GM19043 (cell line): ENCODE results near the gene CCDC69.

Experiments used
- ATAC-seq: cut with Tn5 transposase; IDR thresholded peaks from one replicate; pipeline ENCODE4 v1.9.1; 2021; ENCODE audit warnings: low read depth; ENCODE audit not compliant: unreplicated experiment

Gene CCDC69

GRCh38 chr5:151150471-151151262 lies 73.2 kb downstream of the CCDC69 start:
- ATAC-seq, result peak; percentile 41

DNA sequence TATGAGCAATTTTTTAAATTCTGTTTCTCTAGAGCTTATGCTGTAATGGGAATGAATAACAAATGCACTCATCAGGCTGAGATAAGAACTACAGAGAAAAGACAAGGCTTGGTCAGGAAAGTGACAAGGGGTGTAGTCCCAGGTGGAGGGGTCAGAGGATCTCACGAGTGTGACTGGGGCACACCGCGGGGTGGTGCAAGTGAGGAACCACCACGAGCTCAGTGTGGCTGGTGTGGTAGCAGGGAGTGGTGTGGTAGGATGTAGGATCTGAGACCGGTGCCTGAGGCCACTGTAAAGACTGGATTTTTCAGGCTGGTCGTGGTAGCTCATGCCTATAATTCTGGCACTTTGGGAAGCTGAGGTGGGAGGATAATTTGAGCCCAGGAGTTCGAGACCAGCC lies 75.3 kb downstream of the CCDC69 start:
- ATAC-seq, result no peak

GRCh38 chr5:151147033-151147432 lies 76.9 kb downstream of the CCDC69 start:
- ATAC-seq, result no peak

DNA sequence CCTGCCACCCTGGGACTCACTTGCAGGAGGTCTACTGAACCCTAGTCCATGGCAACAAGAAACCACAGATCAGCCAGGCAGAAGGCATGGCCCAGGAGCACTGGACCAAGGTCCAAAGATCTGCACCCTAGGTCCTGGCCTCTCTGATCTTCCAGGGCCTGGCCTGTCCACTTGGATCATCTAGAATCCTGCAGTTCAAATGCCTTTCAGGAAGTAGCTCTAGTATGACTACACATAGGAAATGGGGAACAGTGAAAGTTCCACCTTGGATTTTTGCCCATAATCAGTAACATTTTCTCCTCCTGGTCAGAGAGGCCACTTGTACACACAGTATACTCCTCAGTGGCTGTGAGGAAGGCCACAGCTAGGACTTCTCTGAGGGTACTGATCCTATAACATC lies 77.8 kb downstream of the CCDC69 start:
- ATAC-seq, result no peak

DNA sequence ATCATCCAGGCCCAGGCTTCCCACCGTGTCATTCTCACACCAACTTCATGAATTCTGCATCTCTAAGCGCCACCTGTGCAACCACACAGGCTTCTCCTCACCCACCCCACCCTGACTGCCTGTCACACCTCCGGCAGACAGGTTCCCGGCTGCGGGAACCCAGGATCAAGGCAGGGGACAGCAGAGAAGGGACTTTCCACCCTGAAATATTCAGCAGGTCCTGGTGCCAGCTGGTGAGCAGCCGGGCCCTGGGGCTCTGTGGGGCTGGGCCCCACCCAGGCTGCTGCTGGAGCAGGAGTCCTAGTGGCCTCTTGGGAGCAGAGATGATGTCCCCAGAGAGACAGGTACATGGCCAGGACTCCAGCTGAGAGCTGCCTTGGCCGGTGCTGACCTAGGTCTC lies 79.0 kb downstream of the CCDC69 start:
- ATAC-seq, result no peak

- no peak for ATAC-seq
These were observed 79.6 kb downstream of the CCDC69 start for GRCh38 chr5:151144275-151144674.

DNA sequence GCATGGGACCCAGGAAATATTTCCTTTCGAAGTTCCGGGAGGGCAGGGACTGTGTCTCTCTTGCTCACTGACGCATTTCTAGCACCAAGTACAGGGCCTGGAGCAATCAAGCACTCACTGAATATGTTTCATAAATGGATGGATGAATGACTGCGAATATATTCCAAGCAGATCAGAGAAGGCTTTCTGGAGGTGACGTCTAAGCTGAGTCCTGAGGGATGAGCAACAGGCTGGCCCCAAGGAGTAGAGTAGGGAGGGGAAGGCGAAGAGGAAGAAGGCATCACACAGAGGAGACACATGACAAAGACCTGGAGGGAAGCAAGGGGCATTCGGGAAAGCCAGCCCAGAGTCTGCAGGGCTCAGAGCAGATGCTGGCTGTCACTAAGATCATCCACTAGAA lies 80.2 kb downstream of the CCDC69 start:
- no peak for ATAC-seq

DNA sequence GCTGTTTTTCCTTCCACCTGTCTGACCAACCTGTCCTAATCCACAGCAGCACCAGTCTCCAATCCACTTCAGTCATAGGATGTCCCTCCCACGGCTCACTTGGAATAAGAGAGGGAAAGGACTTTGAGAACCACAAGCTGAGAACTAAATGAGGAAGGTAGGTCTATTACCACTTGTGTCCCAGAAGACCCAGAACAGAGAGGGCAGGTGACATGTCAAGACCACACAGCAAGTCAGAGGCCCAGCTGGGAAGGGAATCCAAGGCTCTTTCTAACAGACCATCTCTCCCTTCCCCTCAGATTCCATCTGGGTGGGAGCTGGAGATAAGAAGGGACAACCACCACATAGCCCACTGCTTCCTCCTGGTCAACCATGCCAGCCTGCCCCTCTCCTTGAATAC lies 81.0 kb downstream of the CCDC69 start:
- ATAC-seq, result no peak

- peak; percentile 91 for ATAC-seq
These were observed 82.4 kb downstream of the CCDC69 start for GRCh38 chr5:151141535-151141934.

DNA sequence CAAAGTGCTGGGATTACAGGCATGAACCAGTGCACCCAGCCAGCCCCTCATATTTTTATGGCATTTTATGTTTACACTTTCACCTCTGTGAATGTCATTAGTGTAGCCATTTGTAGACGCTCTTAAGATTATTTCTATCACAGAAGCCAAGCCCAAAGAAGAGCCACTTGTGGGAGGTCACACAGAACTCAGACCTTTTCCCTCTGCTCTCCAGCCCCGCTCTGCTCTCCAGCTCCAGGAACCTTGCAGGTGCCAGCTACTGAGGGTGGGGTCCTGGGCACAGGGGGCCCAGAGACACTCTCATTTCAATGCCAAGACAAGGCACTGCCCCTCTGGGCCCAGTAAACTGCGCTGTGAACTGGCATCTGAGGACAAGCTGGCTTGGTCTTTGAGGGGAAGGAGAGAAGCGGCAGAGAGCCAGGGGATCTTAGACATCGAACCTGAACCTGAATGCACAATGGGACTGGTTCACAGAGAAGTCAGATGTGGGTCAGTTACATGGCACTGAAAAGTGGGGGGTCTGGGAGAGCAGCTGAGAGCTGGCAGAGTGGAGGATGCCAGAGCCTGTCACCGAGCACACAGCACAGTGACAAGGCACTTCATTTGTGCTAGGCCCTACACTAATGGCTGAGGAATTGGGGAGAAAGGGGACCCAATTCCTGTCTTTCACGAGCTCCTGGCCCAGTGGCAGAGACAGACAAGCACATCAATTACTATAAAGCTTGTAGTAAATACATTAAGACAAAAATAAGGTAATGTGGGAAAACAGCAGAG lies 83.0 kb downstream of the CCDC69 start:
- ATAC-seq, result no peak

GRCh38 chr5:151139646-151140045 lies 84.2 kb downstream of the CCDC69 start:
- ATAC-seq, result no peak

- no peak for ATAC-seq
These were observed 84.9 kb downstream of the CCDC69 start for GRCh38 chr5:151139015-151139414.

DNA sequence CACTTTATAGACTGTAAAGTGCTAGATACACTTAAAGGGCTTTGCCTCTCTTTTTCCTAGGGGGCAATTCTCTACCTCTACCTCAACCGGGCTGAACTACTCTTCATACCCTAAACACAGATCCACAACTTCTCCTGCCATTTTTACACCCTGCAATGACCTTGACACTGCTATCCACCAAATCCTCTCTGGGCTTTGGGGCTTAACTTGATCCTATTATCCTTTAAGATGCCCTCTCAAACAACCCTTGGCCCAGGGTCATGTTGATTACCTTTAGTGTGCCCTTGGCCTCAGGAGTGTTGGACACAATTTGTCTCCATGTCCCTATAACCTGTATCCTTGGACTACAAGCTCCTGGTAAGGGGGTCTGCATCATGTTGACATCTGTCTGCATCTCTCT lies 85.8 kb downstream of the CCDC69 start:
- no peak for ATAC-seq

DNA sequence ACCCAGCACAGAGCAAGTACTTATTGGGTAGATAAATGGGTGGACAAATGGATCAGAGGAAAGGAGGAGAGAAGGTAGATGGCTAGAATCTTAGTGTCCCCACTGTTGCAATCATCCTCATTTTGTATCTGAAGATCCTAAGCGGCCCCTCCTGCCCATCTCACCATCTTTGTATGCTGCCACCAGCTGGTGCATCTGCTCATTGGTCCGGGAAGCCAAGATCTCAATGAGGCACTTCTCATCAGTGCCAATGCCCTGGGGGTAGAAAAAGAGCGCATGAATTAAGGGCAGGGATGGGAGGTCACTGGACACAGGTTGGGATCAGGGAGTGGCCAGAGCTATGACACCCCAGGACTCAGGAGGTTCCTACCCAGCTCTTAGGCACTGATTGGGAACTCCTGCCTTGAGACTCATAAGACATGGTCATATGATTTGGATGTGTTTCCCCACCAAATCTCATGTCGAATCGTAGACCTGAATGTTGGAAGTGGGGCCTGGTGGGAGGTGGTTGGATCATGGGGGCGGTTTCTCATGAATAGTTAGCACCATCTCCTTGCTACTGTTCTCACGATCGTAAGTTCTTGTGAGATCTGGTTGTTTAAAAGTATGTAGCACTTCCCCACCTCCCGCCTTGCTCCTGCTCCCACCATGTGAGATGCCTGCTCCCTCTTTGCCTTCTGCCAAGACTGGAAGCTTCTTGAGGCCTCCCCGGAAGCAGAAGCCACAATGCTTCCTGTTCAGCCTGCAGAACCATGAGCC lies 86.6 kb downstream of the CCDC69 start:
- no peak for ATAC-seq

- peak; percentile 63 for ATAC-seq
These were observed 89.7 kb downstream of the CCDC69 start for GRCh38 chr5:151134228-151134627.

- no peak for ATAC-seq
These were observed 90.9 kb downstream of the CCDC69 start for GRCh38 chr5:151132963-151133362.
